ENCODE data around the gene PARD3.

PARD3 gene

DNA sequence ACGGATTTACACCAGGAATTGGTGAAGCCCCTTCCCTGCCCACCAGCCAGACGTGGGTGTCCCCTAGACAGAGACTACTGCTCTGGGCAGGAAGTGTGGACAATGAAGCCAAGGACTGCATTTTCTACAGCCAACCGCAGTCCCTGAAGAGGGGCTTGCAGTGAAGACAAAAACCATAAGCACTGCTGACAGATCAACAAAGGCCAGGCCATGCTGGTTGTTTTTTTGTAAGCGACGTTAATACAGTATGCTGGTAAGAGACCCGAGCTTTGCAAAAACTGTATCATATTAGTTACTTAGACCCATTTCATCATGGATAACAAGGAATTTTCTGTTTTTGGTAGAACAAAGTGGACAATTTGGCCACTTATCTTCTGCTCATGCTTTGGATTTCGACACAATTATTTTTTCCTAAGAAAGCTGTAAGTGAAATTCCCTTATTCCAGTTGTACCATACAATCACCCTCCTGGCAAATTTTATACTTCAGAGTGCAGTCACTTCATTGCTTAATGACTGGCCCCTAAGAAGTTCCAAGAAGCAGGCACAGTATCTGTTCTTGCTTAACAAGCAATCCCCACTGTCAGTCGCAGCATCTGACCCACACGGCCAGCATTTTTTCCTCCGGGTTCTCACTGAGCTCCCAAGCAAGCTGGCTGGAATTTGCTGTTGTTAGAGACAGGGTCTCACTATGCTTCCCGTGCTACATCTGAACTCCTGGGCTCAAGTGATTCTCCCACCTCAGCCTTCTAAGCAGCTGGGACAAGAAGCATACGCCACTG is 163.5 kb downstream of the PARD3 start:
- TF ChIP-seq, protein P1, sequence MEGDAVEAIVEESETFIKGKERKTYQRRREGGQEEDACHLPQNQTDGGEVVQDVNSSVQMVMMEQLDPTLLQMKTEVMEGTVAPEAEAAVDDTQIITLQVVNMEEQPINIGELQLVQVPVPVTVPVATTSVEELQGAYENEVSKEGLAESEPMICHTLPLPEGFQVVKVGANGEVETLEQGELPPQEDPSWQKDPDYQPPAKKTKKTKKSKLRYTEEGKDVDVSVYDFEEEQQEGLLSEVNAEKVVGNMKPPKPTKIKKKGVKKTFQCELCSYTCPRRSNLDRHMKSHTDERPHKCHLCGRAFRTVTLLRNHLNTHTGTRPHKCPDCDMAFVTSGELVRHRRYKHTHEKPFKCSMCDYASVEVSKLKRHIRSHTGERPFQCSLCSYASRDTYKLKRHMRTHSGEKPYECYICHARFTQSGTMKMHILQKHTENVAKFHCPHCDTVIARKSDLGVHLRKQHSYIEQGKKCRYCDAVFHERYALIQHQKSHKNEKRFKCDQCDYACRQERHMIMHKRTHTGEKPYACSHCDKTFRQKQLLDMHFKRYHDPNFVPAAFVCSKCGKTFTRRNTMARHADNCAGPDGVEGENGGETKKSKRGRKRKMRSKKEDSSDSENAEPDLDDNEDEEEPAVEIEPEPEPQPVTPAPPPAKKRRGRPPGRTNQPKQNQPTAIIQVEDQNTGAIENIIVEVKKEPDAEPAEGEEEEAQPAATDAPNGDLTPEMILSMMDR (IDR thresholded peaks at IDR 0.05): no peak

DNA sequence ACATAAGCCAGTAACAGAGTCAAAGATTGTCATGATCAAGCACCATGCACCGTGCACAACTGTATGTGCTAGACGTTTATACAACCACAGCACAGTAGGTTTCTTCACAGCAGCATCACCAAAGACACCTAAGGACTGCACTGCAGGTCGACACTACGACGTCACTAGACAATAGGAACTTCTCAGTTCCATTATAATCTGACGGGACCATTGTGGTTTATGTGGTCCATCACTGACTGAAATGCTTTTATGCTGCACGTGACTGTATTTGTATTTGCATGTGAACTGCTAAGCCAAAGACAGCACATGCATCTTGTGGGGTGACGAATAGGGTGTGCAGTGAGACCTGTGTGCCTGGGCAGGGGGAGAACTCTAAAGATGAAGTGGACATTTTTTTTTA is 164.9 kb downstream of the PARD3 start:
- TF ChIP-seq, protein P1 (IDR thresholded peaks at IDR 0.05): no peak

DNA sequence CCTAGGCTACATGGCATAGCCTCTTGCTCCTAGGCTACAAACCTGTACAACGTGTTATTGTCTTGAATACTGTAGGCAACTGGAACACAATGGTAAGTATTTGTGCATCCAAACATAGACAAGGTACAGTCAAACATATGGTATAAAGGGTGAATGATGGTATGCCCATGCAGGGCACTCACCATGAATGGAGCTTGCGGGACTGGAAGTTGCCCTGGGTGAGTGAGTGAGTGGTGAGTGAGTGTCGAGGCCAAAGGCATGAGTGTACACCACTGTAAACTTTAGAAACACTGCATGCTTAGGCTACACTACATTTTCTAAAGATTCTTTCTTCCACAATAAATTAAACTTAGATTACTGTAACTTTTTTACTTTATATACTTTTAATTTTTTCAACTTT is 165.7 kb downstream of the PARD3 start:
- TF ChIP-seq, protein P1 (IDR thresholded peaks at IDR 0.05): no peak

DNA sequence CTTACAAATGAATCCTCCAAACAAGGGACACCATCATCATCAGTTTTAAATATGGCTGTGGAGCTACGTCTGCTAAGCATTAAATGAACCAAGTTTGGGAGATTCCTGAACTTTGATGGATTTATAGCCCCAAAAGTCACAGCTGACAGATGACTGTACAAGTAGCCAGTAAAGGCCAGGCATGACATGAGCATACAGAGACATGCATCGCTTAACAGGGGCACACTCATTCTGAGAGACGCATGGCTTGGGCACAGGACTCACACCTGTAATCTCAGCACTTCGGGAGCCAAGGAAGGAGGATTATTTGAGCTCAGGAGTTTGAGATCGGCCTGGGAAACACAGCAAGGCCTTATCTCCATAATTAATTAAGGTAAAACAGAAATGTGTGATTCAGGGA is 166.2 kb downstream of the PARD3 start:
- TF ChIP-seq, protein P1 (IDR thresholded peaks at IDR 0.05): no peak

GRCh38 chr10:34647875-34648865 is 166.9 kb downstream of the PARD3 start:
- TF ChIP-seq, protein P1 (IDR thresholded peaks at IDR 0.05): no peak

DNA sequence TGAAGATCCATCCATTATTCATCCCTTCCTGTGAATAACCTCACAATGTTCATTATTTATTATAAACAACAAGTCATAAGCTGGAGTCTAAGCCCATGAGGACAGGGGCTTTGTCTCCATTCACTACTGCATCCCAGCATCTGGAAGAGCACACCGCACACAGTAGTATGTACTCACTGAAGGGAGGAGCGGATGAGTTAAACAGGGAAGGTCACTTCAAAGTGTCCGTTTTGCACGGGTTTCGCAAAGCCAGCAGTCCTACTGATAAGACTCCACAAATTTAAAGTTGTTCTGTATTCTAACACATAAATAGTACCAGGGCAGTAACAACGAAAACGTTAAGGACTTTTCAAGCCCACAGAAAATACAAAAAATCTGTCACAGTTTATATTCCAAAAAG is 167.9 kb downstream of the PARD3 start:
- TF ChIP-seq, protein P1 (IDR thresholded peaks at IDR 0.05): no peak

GRCh38 chr10:34646331-34646730 is 168.8 kb downstream of the PARD3 start:
- TF ChIP-seq, protein P1 (IDR thresholded peaks at IDR 0.05): no peak

Data from LNCAP (cell line).